NOMO-1 (cell line): ENCODE measurements around the gene LDB2.
"Not testable (repeated sequence)": the region's sequence is repeated elsewhere in the genome, so short reads cannot be mapped to it uniquely, and the experiment has no call there.

ENCODE experiments used
- DNase-seq, 2 experiments: peaks; one replicate each; lab custom pipeline; 2025; ENCODE audit not compliant: unreplicated experiment in 2 of 2; lab: John Stamatoyannopoulos, UW

Gene LDB2

DNA sequence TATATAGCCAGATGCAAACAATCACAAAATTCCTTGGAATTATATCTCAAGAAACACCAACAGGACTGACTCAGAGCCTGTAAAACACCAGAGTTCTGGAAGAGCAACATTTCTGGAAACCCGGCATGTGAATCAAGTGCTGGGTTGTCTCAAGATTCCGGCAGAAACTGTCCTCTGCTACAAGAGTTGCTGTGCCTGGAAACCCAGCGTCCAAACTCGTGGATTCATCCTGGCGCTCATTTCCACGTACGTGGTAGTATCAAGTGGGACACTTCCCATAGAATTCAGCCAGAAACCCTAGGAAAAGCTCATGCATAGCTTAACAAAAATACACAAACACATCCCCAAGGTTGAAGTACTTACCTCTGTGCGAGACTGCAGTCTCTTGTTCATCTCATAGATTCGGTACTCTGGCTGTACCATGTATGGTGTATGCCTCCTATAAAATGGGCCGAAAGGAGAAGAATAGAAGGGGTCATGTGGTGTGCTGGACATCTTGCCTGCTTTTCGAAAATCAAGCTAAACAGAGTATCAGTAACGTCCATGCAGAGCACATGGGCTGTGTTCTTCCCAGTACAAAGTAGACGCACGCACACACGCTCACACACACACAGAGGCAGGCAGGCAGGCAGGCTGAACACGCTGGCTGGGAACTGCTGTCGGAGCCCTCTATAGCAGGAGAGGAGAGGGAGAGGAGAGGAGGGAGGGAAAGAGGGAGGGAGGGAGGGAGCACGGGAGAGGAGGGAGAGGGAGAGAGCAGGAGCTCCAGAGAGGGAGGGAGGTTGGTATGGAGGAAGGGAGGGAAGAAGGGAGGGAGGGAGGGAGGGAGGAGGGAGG is at the start of gene LDB2:
TSS of gene LDB2 (minus strand) at position 655 of the 837 bp plus-strand sequence.
- no peak for DNase-seq

GRCh38 chr4:16942491-16942890 is 44.0 kb upstream of the LDB2 start:
- DNase-seq = no peak

GRCh38 chr4:16939178-16939577 is 40.7 kb upstream of the LDB2 start:
- no peak for DNase-seq

DNA sequence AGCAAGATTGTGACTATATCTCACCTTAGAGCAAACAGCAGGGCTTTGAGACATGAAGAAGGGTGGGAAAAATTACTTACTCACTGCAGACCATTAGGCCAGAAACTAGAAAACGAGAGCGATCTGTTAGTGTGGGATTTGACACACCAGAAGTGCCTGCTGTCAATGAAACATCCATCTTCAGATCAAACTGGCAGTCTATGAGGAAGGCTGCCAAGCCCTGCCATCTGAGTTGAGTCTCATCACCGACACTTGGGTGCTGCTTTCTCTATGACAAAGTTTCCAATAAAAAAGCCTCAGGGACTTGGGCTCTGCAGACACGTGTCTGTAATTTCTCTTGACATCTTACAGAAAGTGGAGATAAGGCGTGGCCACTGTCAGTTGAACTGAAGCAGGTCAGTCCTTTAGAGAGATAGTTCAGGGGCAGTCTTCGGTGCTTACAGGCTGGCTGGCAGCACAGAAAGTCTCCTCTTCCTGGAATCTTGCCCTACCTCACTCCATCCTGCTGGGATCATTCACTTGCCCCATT is 40.1 kb upstream of the LDB2 start:
- DNase-seq = no peak

DNA sequence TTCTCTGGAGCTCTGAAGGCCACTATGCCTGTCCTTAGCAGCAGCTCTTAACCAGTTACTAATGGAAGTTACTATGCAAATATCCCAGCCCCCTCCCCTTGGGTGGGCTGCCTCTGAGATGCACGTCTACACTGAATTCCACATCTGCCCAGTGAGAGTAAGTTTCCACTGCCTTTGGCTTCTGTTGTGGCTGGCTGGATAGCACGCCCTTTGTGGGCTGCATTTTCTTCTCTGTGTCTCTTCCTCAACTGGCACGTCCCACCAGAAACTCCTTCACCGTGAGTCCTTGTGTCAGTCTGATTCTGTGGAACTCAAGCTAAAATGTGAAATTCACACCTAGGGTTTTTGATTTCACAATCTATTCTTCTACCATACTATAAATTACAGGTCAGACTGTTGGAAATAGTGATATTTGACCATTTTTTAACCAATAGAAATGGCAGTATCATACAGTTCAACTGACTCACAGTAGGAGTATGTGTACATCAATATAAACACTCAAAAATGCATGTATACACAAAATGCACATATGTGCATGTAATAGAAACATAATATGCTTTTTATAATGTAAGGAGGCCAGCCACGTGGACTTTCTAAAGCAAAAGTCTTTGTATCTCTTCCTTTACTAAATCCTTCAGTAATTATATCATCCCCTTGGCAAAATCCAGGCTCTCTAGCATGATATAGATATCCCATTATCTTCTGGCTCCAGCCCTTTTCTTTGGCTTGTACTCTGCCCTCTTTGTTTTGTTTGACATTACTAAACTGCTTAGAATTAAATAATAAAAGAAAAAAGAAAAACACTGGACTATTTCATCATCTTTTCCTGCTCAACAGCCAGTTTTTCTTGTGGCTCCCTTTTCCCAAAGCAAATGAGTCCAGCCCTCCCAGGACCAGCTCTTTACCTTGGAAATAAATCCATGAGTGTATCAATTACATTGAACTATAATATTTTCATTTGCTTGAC is 33.2 kb upstream of the LDB2 start:
- DNase-seq = no peak

- DNase-seq = no peak
Measured at GRCh38 chr4:16926214-16926613, 27.8 kb upstream of the LDB2 start.

- DNase-seq = not testable (repeated sequence)
Measured at GRCh38 chr4:16918716-16919115, 20.3 kb upstream of the LDB2 start.

GRCh38 chr4:16916719-16917337 is 18.4 kb upstream of the LDB2 start:
- peak; percentile 61 to 77 for DNase-seq

DNA sequence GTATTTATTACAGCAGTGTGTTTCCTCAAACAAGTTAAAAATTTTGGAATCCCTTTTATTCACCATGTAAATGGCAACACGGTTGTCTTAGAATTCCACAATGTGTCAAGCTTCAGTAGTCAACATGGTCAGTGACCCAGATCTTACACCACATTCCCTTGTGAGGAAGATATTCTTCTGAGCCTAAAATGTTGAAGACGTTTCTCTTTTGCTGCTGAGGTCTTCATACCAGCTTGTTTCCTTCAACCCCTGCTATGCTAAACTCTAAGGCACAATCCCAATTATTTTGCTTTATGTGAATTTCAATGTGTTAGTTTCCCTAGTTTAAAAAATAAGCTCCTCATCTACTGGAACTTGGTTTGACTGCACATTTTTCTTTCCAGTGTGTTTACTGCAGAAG is 17.6 kb upstream of the LDB2 start:
- no peak for DNase-seq

DNA sequence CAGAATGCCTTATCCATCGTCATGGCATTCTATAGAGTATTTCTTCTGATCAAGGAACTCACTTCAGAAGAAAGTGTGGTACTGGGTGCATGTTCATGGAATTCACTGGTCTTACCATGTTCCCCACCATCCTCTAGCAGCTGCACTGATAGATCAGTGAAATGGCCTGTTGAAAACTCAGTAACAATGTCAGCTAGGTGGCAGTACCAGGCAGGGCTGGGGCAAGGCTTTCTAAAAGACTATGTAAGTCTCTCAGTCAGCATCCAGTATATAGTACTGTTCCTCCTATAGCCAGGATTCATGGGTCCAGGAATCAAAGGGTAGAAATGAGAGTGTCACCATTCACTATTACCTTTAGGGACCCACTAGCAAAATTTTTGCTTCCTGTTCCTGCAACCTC is 15.8 kb upstream of the LDB2 start:
- no peak for DNase-seq

- no peak for DNase-seq
Measured at GRCh38 chr4:16912896-16913295, 14.5 kb upstream of the LDB2 start.

DNA sequence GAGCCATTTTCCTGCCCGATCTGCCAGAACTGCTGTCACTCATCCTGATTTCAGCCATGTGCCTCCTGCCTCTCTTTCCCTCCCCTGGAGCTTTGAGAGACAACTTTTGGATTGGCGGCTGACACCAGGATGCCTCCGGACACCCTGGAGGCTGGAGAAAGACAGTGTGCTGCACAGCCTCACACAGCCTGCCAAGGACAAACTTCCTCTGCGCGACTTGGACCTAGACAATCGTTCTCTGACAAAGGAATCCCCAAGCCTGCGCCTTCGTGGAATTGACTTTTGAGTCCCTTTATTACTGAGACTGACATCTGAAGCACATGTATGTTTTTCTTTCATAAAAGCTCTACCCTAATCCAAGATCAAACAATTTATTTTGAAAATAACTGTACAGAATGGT is 10.8 kb upstream of the LDB2 start:
- no peak for DNase-seq

- no peak for DNase-seq
Measured at GRCh38 chr4:16908377-16909021, 10.1 kb upstream of the LDB2 start.

DNA sequence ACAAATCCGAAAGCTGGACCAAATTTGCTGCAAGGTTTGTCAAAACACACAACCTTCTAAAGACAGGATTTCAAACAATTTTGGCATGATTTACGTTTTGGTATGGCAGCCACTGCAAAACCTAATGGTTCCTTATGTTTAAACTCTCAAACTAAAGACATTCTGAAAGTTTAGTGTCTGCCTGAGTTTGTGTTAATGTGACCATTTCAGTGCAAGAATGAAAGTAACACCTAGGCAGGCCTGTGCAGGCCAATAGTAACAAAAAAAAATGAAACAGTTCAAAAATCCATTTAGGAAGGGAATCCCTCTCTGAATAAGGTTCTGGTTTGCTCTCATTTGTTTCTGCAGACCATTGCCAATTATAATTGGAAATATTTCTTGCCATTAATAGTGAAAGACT is 1.9 kb upstream of the LDB2 start:
- DNase-seq = no peak

DNA sequence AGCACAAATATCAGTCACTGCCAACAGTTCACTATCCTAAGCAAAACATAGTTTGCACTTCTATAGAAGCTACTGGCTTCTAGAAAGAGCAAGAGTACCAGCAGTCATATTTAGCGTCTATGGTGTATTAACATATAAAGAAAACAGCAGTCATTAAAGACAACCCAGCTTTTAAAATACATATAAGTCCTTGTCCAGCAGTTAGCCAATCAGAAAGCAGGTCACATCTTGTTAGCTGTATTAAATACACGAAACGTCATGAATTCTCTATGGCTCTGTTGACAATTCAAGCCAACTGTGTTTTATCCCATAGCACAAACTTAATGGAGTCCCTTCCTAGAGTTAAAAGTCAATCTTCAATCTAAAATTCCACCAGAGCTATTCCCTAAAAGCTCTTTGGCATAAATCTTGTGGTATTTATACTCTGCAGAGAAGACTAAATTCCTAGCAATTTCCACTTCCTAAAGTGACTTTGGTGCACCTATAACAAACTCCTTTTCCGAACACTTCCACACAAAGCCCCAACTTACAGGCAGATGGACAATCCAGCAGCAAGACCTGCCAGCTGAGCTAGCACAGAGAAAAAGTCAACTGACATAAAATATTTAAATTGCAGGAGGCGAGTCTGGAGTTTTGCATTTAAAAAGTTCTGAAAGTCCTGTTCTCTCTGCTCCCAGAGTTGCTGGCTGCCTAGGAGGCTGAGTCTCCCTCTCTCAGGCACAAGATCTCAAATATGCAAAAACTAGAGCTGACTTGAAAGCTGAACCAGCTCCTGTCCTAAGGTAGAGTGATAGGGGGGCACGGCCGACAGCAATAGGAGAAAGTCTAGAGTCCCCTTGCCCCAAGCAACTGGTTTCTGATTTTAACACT is 1.3 kb downstream of the LDB2 start:
- no peak for DNase-seq

DNA sequence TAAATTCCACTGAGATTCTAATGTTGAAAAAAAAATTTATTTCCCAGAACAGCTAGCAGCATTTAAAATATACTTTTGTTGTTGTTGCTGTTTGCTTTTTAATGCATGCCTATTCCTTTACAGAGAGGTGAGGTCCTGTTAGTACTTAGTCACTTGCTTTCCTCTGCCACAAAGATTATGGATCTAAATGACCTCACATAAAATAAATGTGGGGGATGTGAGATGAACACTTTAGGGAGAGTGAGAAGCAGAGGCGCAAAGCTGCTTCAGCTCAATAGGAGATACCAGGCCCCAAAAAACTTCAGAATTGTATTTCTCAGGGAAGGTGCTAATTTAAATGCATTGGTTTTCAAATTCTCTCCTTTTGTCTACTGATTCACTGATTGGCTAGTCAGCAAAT is 4.0 kb downstream of the LDB2 start:
- no peak for DNase-seq

DNA sequence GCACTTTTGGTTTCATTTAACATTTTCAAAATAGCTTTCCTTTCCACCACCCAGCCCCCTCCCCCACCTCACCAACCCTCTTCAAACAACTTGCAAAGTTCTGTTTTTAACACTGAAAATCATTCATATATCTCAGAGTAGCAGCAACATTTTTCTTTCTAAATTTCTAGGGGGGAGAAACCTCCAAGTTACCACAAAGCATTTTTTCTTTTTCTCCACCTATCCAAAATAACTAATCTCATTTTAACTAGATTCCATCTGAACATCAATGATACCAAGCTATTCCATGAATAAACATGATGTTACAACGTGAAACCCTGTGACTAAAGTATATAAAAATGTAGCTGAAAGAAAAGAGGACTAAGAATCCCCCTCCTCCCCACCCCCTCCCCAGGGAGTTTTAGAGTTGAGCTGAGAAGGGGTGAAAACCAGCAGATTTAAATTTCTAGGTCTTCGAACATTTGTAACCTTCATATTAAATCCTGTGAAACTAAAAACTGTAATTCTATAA is 5.2 kb downstream of the LDB2 start:
- peak in 1 of 2 experiments; percentile 8 for DNase-seq

GRCh38 chr4:16890651-16891050 is 7.8 kb downstream of the LDB2 start:
- DNase-seq = no peak

GRCh38 chr4:16889945-16890344 is 8.5 kb downstream of the LDB2 start:
- no peak for DNase-seq
